ENCODE data around the gene SUGCT.
"Not testable (repeated sequence)": the region's sequence is repeated elsewhere in the genome, so short reads cannot be mapped to it uniquely, and the experiment has no call there.

SUGCT gene

DNA sequence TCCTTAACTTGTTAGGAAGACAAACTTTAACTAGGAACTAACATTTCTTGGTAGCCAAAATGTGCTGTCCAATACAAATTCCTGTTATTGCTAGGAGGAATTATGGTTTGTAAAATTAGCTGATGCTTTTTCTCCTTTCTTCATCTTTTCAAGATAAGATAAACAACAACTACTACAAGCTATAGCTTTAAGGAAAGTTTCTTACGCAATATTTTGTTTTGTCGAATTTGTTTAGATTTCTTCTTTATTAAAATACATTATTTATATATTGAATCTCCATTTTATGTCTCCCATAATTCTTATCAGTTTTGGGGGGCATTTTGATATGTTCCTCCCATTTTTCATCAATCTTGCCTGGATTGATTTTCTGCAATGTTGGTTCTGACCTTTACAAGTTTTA, 277.5 kb downstream of the SUGCT start:
- no peak overlapping the region for H3K4me2 ChIP-seq (ENCODE audit: low read length)
- TF ChIP-seq, protein P1, sequence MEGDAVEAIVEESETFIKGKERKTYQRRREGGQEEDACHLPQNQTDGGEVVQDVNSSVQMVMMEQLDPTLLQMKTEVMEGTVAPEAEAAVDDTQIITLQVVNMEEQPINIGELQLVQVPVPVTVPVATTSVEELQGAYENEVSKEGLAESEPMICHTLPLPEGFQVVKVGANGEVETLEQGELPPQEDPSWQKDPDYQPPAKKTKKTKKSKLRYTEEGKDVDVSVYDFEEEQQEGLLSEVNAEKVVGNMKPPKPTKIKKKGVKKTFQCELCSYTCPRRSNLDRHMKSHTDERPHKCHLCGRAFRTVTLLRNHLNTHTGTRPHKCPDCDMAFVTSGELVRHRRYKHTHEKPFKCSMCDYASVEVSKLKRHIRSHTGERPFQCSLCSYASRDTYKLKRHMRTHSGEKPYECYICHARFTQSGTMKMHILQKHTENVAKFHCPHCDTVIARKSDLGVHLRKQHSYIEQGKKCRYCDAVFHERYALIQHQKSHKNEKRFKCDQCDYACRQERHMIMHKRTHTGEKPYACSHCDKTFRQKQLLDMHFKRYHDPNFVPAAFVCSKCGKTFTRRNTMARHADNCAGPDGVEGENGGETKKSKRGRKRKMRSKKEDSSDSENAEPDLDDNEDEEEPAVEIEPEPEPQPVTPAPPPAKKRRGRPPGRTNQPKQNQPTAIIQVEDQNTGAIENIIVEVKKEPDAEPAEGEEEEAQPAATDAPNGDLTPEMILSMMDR (IDR thresholded peaks at IDR 0.05; ENCODE audit: low read depth, low read length) = no peak
- TF ChIP-seq EZH2phosphoT487 (IDR thresholded peaks at IDR 0.05; ENCODE audit: low read depth) = no peak
- H2AFZ ChIP-seq (ENCODE audit: low read depth, low read length) = no peak overlapping the region
- H3K9me3 ChIP-seq (ENCODE audit: insufficient read depth, low read length) = no peaks in the 10 kb centered on the region
- no peak overlapping the region for H3K4me3 ChIP-seq (ENCODE audit: low read length)
- H3K4me1 ChIP-seq (ENCODE audit: low read length) = no peaks in the 10 kb centered on the region
- H3K9ac ChIP-seq (ENCODE audit: low read length) = no peak overlapping the region
- no peaks in the 10 kb centered on the region for H3K79me2 ChIP-seq (ENCODE audit: low read length)
- no peaks in the 10 kb centered on the region for H3K27me3 ChIP-seq (ENCODE audit: low read depth, low read length)
- H3K36me3 ChIP-seq (replicated peaks; ENCODE audit: low read depth, low read length) = no peaks in the 10 kb centered on the region
- H4K20me1 ChIP-seq (ENCODE audit: insufficient read depth, low read length) = no peaks in the 10 kb centered on the region
- H3K27ac ChIP-seq (ENCODE audit: low read length) = no peak overlapping the region

DNA sequence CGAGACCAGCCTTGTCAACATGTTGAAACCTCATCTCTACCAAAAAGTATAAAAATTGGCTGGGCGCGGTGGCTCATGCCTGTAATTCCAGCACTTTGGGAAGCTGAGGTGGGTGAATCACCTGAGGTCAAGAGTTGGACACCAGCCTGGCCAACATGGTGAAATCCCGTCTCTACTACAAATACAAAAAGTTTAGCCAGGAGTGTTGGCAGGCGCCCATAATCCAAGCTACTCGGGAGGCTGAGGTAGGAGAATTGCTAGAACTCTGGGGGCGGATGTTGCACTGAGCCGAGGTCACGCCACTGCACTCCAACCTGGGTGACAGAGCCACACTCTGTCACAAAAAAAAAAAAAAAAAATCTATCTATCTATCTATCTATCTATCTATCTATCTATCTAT, 279.9 kb downstream of the SUGCT start:
- H3K27me3 ChIP-seq (ENCODE audit: low read depth, low read length); H3K9me3 ChIP-seq (ENCODE audit: insufficient read depth, low read length); H3K36me3 ChIP-seq (replicated peaks; ENCODE audit: low read depth, low read length); H3K4me2 ChIP-seq (ENCODE audit: low read length); H3K27ac ChIP-seq (ENCODE audit: low read length); H3K4me1 ChIP-seq (ENCODE audit: low read length); H2AFZ ChIP-seq (ENCODE audit: low read depth, low read length); H3K4me3 ChIP-seq (ENCODE audit: low read length); H3K9ac ChIP-seq (ENCODE audit: low read length); H4K20me1 ChIP-seq (ENCODE audit: insufficient read depth, low read length); H3K79me2 ChIP-seq (ENCODE audit: low read length): not testable (repeated sequence)

DNA sequence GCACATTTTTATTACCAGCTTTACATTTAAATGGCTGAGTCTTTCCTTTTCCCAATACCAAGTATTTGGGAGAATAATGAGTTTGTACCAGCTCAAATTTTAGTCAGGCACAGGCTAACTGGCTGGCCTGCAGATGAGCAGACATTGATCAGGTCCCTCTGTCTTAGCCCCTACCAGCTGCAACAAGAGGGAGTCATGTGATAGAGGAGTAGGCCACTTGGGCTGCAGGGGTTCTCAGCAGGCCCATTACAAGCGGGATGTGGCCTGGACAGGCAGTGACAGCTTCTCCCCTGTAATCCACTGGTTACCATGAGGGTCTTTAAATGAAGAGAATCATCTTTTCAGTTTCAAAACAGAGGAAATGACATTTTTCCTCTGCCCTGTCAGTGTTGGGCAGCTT, 283.6 kb downstream of the SUGCT start:
- no peak for TF ChIP-seq EZH2phosphoT487 (IDR thresholded peaks at IDR 0.05; ENCODE audit: low read depth)
- TF ChIP-seq, protein P1 (IDR thresholded peaks at IDR 0.05; ENCODE audit: low read depth, low read length) = no peak
- Histone ChIP-seq H3K27me3 (ENCODE audit: low read depth, low read length) (no peaks in the 10 kb centered on the region), H3K4me3 (ENCODE audit: low read length) (no peak overlapping the region), H4K20me1 (ENCODE audit: insufficient read depth, low read length) (no peaks in the 10 kb centered on the region), H3K4me2 (ENCODE audit: low read length) (no peak overlapping the region), H3K4me1 (ENCODE audit: low read length) (0 out of 2 replicates have a peak, but pooled peaks cover 3% of the 10 kb centered on the region), H3K36me3 (replicated peaks; ENCODE audit: low read depth, low read length) (no peaks in the 10 kb centered on the region), H3K9me3 (ENCODE audit: insufficient read depth, low read length) (no peaks in the 10 kb centered on the region), H3K27ac (ENCODE audit: low read length) (no peak overlapping the region), H3K79me2 (ENCODE audit: low read length) (no peaks in the 10 kb centered on the region), H2AFZ (ENCODE audit: low read depth, low read length) (no peak overlapping the region), H3K9ac (ENCODE audit: low read length) (no peak overlapping the region)

DNA sequence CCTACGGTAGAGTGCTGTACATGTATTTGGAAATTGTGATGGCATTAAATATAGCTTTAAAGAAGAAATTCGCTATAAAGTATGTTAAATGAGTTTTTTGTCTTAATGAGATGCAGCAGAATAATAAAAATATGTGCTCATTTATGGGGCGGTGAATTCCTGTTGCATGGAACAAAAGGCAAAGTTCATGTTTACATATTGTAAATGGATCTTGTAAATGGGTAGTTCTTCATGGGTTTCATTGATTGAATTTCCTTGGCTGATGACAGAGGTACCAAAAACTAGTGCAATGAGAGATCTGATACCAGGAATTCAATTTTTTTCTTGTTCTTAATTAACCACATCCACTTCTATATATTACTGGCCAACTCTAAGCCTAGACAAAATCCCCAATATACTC, 284.2 kb downstream of the SUGCT start:
- no peaks in the 10 kb centered on the region for H3K79me2 ChIP-seq (ENCODE audit: low read length)
- H3K4me2 ChIP-seq (ENCODE audit: low read length) = no peak overlapping the region
- no peaks in the 10 kb centered on the region for H3K27me3 ChIP-seq (ENCODE audit: low read depth, low read length)
- H4K20me1 ChIP-seq (ENCODE audit: insufficient read depth, low read length) = no peaks in the 10 kb centered on the region
- no peak overlapping the region for H3K27ac ChIP-seq (ENCODE audit: low read length)
- H2AFZ ChIP-seq (ENCODE audit: low read depth, low read length) = no peak overlapping the region
- H3K9ac ChIP-seq (ENCODE audit: low read length) = no peak overlapping the region
- no peaks in the 10 kb centered on the region for H3K36me3 ChIP-seq (replicated peaks; ENCODE audit: low read depth, low read length)
- 0 out of 2 replicates have a peak, but pooled peaks cover 3% of the 10 kb centered on the region for H3K4me1 ChIP-seq (ENCODE audit: low read length)
- H3K4me3 ChIP-seq (ENCODE audit: low read length) = no peak overlapping the region
- H3K9me3 ChIP-seq (ENCODE audit: insufficient read depth, low read length) = no peaks in the 10 kb centered on the region
- TF ChIP-seq EZH2phosphoT487 (IDR thresholded peaks at IDR 0.05; ENCODE audit: low read depth) = no peak
- TF ChIP-seq, protein P1 (IDR thresholded peaks at IDR 0.05; ENCODE audit: low read depth, low read length) = no peak

DNA sequence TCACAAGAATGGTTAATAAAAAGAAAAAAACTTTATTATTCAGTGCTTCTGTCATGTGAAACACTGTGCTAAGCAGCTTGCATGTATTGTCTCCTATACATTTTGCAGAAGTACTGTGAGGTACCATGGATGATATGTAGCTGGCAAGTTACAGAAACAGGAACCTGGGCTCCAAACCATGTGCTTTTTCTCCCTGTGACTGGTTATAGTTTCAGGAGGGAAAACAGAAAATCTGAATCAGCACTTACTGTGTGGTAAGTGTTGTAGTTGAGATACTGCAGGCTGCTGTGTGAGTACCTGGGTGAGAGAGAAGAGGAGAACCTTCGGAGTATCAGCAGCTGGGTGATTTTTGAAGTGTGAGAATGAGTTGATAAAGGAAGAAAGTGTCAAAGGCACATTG, 285.0 kb downstream of the SUGCT start:
- H3K27me3 ChIP-seq (ENCODE audit: low read depth, low read length) = no peaks in the 10 kb centered on the region
- H3K4me2 ChIP-seq (ENCODE audit: low read length) = no peak overlapping the region
- no peak overlapping the region for H3K27ac ChIP-seq (ENCODE audit: low read length)
- H3K36me3 ChIP-seq (replicated peaks; ENCODE audit: low read depth, low read length) = no peaks in the 10 kb centered on the region
- no peak overlapping the region for H3K9ac ChIP-seq (ENCODE audit: low read length)
- H3K4me1 ChIP-seq (ENCODE audit: low read length) = 0 out of 2 replicates have a peak, but pooled peaks cover 3% of the 10 kb centered on the region
- no peaks in the 10 kb centered on the region for H3K79me2 ChIP-seq (ENCODE audit: low read length)
- TF ChIP-seq, protein P1 (IDR thresholded peaks at IDR 0.05; ENCODE audit: low read depth, low read length) = no peak
- no peak for TF ChIP-seq EZH2phosphoT487 (IDR thresholded peaks at IDR 0.05; ENCODE audit: low read depth)
- no peak overlapping the region for H2AFZ ChIP-seq (ENCODE audit: low read depth, low read length)
- no peak overlapping the region for H3K4me3 ChIP-seq (ENCODE audit: low read length)
- no peaks in the 10 kb centered on the region for H4K20me1 ChIP-seq (ENCODE audit: insufficient read depth, low read length)
- no peaks in the 10 kb centered on the region for H3K9me3 ChIP-seq (ENCODE audit: insufficient read depth, low read length)
